GM19467 (cell line): ENCODE measurements around the gene HIGD1C.
"Not testable (repeated sequence)": the region's sequence is repeated elsewhere in the genome, so short reads cannot be mapped to it uniquely, and the experiment has no call there.

Experiments
- ATAC-seq: cut with Tn5 transposase; IDR thresholded peaks from one replicate; pipeline ENCODE4 v1.9.1; 2021; ENCODE audit warnings: mild to moderate bottlenecking, moderate library complexity; ENCODE audit not compliant: unreplicated experiment

Gene HIGD1C

DNA sequence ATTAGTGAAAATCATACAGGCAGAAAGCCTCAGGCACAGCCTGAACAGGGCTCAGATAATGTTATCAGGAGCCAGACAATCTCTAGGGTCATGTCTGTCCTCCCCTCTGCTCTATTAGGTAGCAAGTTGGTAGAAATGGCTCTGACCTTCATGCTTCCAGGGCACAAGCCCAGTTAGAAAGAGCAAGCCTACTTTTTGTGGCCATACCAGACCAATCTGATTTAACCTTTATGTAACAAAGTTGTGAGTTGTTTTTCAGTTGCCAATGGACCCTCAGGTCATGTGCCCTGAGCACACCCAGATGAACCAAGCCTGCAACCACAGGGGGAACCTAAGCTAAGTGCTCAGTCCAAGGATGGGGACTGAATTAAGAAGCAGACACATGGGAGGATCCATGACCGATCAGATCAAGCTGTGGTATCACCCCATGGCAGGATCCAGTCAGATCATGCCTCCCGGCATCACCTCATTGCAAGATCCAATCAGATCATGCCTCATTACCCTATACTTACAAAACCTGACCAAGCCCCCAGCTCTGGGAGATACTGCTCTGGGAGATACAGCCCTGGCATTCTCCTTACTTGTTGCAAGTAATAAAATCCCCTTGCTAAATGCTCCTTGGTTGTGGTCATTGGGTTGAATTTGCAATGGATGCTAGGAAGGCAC lies 18.8 kb upstream of the HIGD1C start:
- no peak for ATAC-seq

DNA sequence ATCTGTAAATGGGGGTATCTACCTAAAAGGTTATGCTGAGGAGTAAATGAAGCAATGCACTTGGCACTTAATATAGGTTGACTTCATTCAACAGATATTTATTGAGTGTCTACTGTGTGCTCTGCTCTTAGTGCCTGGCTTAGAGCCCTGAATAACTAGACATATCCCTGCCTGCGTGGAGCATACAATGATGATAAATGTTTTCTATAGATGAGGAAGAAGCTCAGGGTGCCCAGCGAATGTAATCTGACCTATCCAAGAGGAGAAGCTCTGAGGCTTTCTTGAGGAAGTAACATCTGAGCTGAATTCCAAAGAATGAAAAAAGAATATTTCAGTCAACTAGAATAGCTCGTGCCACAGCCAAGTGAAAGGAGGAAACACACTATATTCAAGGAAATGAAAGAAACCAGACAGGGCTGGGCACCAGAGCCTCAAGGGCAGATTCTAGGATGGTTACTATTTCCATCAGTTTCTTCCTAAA lies 17.9 kb upstream of the HIGD1C start:
- ATAC-seq, result no peak

DNA sequence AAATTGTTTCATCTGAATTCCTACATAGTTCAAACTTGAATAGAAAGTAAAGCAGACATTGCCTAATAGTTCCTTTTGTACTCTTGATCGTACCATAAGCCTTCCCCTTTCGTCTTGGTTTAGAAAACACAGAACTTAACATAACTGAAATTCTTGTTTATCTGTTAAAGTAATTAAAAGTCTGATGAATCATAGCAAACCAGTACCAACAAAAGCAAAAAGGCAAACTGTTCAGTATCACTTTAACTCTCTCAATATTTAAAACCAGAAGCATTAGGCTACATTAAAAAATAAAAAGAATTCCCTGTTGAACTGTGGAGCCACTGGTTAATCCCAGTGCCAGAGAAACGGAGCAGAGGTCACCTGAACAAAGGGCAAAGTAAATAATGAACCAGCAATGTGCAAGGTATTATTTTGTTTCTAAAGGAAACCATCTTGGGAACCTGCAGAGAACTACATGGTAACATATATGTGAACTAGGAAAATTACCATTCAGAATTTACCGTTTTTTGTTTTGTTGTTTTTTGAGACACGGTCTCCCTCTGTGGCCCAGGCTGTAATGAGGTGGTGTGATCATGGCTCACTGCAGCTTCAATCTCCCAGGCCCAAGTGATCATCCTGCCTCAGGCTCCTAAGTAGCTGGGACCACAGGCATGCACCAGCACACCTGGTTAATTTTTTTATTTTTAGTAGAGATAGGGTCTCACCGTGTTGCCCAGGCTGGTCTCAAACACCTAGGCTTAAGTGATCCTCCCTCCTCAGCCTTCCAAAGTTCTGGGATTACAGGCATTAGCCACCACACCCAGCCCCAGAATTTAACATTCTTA lies 17.1 kb upstream of the HIGD1C start:
- ATAC-seq, result no peak

DNA sequence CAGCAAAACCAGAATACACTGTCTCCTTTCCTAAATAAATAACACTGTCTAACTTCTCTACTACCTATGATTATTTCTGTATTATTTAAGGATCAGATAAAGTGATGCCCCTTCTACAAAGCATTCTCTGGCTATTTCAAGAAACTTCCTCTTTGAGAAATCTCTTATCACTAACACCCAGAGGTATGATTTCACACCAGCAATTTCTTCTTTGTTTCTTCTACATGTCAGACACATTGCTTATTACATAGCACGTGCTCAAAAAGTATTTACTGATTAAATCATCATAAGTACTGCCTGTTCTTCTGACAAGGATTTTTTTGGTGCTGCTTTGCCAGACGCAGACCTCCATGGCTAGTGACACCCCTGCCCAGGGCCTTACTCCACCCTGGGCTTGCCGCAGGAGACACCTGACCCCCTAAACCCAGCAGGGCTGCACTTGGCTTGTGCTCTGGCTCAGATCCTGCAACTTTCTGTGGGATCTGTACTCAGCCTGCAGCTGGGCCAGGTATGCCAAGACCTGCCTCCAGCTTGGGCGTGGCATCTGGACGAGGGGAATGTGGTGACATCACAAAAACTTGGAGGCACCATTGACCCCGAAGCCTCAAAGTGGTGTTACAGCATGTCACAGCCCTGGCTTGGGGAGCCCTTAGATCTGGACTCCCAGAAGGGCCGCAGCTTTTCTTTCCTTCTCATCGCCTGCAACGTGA lies 15.4 kb upstream of the HIGD1C start:
- ATAC-seq, result no peak

DNA sequence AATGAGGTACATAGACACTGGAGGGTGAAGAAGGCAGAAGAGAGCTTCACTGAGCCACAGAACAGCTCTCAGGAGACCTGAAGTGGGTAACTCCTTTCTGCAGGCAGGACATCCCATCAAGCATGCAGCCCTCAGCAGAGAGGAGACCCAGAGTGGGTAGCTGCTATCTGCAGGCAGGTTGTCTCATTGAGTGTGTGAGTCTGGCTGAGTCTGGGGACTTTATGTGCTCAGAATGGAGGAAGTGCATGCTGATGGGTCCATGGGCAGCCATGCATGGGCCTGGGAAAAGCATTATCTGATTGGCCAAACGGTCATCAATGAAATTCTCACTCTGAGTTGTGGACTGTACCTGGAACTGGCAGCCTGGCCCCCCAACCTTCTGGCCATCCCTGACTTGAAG lies 14.7 kb upstream of the HIGD1C start:
- no peak for ATAC-seq

DNA sequence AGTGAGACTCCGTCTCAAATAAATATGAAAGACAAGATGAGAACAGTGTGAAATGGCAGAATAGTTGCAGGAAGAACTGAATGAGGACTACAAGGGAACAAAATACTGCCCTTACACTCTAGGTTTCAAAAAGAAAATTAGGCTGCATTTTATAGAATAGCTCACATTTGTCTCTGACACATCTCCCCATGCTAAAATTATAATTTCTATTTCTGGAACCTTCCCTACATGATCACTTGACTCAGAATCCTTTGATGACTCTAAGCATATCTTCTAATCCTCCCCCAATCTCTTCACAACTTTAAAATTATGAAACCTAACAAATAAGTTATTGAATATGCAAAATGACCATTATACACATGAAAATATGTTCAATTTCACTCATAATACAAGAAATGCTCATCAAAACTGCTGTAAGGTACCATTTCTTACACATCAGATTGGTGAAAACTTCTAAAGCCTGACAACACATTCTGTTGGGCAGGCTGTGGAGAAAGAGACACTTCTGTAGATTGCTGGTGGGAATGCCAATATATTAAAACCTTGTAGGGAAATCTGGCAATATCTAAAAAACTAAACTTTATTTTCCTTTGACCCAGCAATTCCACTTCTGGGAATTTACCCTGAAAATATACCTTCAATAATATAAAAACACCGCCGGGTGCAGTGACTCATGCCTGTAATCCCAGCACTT lies 4.3 kb upstream of the HIGD1C start:
- ATAC-seq, result no peak

DNA sequence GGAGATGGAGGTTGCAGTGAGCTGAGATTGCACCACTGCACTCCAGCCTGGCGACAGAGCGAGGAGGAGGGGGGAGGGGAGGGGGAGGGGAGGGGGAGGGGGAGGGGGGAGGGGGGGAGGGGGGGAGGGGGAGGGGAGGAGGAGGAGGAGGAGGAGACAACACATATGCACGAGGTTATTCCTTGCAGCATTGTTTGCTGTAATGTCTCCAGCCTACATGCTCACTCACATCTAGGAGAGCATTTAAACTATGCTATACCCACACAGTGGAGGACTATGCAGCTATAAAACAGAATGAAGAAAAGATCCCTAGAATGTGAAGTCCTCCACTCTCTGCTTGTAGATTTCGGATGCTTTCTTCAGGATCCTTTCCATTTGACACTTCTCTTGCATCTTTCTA lies 3.5 kb upstream of the HIGD1C start:
- ATAC-seq, result no peak

DNA sequence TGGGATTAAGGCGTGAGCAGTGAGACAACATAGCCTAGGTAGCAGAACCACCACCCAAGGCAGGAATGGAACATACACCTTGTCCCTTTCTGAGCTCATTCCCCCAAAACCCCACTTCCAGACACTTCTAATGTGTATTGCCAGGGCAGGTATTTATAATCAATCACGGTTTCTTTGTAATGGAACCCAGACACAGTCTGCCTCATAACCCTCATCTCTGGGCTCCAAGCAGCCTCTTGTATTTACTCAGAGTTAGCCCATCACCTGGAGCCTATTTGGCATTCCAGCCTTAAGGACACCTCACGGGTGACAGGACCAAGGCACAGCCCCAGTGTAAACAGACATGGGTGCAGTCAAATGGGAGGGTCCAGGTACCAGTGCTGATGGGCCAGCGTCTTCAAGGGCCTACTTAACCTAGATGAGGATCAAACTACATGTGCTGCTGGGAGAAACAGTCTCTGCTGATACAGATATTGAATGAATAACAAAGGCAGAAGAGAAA lies 2.5 kb upstream of the HIGD1C start:
- ATAC-seq, result no peak

DNA sequence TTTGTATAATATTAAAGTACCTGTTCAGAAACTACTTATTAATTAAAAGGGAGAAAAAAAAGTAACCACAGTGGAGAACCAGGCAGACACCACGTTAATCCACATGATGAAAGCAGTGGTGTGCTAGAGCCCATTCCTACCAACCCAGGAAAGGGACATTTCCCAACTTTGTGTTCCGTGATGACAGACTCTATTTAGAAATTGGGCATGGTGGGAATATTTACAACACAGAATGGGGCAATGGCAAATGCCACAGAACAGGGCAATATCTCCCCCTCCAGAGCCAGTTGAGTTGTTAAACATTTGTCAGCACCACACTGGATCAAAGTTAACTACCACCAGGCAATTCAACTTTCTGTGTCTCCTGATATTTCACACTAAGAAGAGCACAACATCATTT lies 1.2 kb upstream of the HIGD1C start:
- no peak for ATAC-seq

DNA sequence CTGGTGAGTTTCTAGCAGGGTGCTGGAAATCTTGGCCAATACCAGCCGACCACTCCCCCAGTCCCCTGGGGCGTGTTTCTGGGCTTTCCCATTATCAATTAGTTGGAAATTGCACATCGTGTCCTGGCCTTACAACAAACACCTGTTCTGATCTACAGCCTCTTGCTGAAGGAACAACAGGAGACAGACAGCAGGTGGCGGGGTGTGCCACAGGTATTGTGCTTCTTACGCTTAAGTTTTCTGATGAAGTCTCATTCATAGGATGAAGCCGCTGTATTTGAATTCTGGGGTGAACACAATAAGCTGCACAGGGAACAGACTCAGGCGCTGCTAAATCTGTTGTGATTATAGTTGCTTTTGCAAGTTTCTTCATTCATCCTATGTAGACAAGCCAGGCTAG lies 703 bp downstream of the HIGD1C start:
- ATAC-seq, result no peak

DNA sequence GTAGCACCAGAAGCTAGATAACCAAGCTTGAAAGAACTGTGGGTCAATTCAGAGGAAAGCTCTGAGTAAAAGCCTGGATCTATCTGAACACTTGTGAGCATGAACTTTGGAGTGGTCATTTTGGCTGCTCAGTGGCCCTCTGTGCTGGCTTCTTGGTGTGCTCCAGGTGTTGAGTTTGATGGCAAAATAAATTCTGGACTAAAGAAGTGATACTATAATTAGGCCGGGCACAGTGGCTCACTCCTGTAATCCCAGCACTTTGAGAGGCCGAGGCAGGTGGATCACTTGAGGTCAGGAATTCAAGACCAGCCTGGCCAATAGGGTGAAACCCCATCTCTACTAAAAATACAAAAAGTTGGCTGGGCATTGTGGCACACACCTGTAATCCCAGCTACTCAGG lies 2.4 kb downstream of the HIGD1C start:
- not testable (repeated sequence) for ATAC-seq

DNA sequence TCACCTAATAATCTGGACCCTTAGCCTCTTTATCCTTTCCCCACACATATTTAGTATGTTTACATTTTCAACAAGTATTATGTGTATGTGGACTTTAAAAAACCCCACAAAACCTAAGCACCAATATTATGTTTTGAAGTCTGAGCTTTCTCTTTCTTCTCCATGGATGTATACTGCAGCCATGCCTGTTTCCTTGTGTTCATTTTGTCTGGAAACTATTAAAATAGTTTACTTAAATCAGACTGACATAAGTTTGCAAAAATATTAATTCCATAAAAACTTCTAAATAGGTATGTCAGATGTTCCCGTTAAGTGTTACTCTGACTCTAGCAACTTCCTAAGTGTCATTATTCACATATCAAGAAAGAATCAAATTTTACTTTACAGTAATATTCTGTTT lies 2.9 kb downstream of the HIGD1C start:
- no peak for ATAC-seq

DNA sequence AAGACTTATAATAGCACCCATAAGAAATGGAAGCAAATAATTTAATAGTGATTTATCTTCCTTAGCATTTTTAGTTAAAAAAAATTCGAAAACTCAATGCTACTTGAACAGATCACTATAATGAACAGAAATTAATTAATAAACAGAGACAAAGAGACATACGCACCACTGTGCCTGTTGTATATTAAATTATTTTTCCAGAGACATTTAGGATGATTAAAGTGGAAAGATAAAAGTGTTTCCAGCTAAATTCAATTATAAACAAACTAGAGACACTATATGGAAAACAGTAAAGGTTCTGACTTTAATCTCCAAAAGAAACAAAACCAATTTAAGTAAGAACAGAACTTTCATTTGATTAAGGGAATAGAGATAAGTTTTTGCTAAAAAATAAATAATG lies 3.4 kb downstream of the HIGD1C start:
- ATAC-seq, result no peak

DNA sequence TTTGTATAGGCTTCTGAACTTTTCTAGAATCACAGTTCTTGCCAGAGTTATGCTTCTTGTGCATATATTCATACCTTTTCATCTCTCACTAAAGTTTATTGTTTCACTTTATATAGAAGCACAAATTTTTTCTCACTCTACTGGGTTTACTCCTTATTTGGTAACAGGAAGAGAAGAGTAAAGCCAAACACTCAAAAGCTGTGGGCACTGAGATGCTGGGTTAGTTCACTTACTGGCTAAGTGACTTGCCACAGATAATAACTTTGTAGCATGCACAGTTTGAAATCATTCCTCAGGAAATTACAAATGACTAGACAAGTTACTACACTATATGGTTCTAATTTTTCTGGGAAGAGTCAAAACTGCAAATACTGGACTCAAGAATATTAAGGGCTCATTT lies 7.8 kb downstream of the HIGD1C start:
- ATAC-seq, result no peak

DNA sequence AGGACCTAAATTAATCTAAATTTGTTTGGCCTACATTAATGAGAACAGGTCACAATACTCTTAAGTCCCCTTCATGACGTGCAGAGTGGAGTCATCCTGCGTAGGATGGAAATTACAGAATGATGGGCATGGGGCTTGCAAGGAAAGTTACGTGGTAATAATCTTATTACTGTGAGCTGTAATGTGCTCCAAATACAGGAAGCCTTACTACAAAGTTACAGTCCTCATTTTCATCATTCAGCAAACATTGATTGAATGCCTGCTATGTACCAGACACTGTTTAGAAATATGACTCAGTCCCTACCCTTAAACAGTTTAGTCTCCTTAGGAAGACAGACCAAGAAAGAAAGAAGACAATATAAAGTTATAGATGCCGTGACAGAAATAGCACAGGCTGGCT lies 9.4 kb downstream of the HIGD1C start:
- ATAC-seq, result no peak

DNA sequence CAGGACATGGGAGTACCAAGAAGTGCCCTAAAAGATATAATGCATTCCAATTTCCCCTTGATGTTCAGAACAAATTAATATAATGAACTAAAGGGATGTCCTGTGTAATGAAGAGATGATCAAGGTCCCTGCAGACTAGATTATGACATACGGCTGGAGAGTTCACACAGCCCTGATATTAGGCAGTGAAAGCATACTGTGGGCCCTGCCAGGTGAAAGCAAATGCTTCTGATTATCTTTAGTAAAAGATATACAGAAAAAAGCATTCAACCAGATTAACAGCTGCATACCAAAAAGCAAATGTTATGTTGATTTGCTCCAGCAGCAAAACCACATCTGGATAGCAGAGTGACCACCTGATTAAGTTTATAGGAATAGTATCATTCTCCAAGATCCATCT lies 12.1 kb downstream of the HIGD1C start:
- no peak for ATAC-seq

DNA sequence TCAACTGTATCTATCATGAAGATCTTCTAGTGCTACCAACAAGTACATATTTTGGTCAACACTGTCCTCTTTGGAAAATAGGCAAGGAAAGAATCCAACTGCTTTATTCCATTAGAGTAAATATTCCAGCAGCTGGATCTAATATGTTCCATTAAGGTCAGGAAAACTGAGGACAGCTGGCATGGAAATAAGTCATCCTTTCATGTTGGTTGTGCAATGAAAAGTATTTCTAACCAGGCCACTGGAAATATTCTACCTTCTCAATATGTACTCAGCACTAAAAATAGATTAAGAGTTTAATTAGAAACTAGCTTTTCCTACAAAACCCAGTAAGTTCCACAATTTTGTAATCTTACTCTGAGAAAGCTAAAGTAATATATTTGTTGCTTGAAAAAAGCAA lies 19.6 kb downstream of the HIGD1C start:
- no peak for ATAC-seq

DNA sequence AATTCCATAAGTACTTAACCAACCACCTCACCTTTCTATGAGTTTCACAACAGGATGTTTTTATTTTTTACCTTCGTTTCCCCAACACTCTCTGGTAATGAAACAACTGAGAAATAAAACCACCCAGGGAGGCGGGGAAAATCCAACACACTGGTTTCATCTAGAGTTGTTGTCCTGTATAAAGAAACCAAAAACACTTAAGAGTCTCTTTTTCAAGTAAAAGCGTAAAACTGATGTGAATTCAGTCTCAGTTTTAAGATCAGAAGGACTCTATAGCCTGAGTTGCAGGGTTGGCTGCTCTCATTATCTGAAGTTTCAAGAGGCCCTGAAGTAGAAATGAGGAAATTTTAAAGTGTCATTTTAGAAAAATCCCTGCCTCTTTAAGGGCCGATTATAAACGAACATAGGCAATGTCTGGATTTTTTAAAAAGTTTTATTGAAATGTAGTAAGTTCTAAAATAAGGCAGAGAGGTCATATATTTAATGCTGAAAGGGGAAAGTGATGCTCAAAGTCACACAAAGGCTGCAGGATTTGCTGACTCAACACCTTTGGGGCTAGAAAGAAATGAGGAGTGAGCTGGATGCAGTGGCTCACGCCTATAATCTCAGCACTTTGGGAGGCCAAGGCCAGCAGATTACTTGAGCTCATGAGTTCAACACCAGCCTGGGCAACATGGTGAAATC lies 27.2 kb downstream of the HIGD1C start:
- peak; percentile 69 for ATAC-seq

DNA sequence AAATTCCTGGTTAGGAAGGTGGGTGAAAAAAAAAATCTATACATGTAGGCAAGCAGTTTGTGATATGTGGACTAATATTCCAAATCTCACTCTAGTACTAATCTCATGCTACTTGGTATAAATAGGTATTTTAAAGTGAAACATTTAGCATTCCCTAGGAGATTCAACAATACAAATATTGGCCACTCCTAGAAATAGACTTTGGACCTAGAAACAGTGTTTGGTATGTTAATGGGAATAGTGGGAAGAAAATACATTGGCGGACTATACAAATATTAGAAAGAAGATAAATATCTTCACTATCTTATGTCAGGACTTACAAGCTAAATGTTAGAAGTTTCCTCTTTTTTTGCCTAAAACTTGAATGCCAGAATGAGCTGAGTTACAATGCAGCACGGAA lies 28.2 kb downstream of the HIGD1C start:
- ATAC-seq, result no peak
